Stimulated activated CD4-positive, alpha-beta T cell treated with anti-CD3 and anti-CD28 coated beads, Interleukin-4, amount 100 ng/mL, for 4 hours (primary cell): ENCODE measurements around the gene ABLIM1.
A peak's percentile ranks its signal among the peaks of the same experiment; 100 is the strongest.

ENCODE experiments used
- DNase-seq, 2 experiments: peaks; one replicate each; pipeline ENCODE4 v3.0.0-alpha.2; 2020

The ABLIM1 gene

DNA sequence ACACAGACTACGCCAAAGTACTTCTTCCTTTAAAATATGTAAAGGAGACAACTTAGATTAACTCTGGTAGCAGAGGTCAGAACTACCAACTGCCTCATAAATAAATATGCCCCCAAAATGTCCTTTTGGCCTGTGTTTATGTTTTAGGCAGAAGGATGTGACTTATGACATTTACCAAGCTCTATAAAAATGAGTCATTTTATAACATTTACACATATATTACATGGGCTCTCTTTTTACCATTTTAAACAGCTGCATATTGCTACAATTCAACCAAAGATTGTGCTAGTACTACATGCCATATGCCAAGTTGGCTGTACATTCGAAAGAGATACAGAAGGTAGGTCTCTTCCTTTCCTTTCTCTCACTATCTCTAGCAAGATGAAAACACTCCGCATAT, 12.4 kb downstream of the ABLIM1 start:
- DNase-seq, result no peak

DNA sequence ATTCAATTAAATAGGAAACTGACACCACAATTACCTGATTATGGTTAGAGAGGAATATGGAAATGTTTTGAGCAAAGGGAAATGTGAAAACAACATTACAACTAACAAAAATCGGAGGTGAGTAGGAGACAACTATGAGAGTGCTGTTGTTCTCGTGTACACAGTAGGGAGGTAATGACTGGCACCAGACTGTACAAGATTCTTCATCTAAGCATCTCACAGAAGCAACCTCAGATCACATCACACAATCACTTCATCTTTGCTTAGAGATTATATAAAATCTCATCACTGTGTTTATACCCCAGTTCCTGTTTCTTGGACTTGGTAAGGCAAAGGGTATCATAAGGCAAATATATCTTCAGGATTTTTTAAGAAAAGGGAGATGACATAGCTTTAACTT, 14.9 kb downstream of the ABLIM1 start:
- no peak for DNase-seq

DNA sequence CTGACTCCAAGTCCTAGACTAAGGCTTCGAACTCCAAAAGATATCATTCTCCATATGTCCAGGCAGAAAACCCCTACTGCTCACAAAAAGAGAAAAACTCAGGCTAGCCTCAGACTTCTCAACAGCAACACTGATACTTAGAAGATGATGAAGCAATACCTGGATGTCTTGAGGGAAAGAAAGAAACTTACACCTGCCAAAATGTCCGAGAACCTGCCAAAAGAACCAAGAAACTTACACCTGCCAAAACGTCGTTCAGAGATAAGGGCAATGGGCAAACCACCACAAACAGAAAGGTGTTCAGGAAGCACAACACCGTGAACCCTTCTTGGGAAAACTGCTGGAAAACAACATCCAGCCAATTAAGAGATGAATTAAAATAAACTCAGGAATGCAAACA, 15.3 kb downstream of the ABLIM1 start:
- DNase-seq, result no peak

DNA sequence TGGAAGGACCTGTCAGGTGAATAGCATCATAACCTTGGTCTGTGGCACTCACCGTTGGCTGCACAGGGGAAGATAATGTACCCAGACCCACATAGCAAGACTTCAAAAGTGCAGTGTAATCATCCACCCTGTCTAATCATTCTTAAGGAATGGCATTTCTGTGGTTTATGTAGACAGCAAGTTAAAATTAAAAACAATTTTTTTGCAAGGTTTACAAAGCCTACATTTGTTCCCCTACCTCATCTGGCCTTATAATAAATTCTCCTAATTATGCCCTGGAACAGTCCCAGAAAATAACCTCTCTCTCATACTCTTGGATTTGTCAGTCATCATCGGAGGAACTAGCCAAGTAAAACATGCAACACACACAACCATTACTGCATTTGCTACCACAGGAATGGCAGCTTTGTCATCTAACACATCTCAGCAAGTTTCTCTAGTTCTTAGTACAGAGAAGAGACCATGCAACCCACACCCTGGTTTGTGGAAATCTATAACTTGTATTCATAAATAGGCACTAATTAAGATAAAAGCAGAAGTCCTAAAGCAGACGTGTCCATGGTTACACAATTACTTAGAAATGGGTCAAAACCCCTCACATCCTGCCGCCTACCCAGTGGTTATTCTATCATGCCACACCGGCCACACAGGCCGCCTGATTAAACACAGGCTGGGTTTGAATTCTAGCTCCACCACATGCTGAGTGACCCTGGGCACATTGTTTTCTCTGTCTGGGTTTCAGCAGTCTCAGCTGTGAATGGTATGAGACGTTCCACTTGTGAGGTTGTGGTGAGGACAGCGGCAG, 19.1 kb downstream of the ABLIM1 start:
- DNase-seq, result no peak

DNA sequence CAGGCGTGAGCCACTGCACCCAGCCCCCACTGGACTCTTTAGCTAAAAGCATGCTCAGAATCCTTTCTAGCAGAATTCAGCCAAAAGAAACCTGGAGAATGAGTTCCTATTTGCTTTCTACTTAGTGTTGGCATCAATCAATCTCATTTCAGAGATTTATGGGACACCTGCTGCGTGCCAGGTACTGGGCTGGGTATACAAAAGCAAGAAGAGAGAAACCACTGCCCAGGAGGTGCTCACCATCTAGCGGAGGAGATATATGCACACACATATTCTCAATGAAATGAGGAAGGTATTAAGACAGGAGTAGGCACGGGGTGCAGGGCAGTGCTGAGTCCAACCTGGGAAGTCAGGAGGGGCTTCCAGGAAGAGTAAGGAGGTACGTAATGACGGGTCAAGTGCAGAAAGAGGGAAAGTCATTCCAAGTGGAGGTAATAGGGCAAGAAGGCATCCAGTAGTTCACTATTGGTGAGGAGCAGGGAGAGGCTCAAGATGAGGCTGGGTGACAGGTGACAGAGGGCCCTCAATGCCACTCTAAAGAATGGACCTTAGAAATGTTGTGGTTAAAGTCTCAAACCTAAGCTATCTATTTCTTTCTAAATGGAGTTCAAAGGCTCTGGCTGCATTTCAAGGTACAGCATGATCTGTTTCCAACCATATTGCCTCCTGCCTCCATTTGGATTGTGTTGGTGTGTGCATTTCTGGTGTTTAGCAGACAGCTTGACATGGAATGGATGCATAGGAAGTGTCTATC, 22.1 kb downstream of the ABLIM1 start:
- DNase-seq, result no peak

DNA sequence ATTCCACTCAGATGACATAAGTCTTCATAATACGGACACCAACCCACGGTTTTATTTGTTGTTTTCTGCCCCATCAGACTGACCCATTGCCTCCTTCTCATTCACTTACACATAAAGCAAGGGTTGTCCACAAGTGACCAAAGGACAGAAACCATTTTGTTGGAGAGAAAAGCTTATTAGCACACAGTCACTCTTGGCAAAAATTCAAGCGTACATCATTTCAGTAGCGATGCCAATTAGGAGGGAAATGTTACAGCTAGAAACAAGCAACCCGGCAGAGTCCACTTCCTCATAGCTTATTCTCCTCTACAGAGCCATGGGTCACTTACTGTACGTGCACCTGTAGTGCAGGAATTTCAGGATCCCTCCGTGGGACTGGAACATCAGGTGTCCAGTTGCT, 23.0 kb downstream of the ABLIM1 start:
- no peak for DNase-seq

DNA sequence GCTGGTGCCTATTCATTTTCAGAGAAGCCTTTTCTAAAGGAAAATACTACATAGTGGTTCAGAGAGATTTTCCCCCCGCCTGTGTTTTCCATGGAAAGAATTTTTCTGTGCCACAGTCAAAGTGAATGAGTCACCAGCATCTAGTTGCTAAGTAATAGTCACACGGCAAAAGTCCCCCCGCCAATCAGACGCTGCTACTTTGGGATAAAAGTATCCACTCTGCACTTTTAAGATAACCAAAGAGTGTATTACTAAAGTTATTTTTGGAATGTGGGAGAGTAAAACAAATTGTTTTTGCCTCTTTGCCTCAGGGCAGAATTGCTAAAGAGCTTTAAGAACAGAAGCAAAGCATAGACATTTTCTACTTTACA, 23.5 kb downstream of the ABLIM1 start:
- no peak for DNase-seq

DNA sequence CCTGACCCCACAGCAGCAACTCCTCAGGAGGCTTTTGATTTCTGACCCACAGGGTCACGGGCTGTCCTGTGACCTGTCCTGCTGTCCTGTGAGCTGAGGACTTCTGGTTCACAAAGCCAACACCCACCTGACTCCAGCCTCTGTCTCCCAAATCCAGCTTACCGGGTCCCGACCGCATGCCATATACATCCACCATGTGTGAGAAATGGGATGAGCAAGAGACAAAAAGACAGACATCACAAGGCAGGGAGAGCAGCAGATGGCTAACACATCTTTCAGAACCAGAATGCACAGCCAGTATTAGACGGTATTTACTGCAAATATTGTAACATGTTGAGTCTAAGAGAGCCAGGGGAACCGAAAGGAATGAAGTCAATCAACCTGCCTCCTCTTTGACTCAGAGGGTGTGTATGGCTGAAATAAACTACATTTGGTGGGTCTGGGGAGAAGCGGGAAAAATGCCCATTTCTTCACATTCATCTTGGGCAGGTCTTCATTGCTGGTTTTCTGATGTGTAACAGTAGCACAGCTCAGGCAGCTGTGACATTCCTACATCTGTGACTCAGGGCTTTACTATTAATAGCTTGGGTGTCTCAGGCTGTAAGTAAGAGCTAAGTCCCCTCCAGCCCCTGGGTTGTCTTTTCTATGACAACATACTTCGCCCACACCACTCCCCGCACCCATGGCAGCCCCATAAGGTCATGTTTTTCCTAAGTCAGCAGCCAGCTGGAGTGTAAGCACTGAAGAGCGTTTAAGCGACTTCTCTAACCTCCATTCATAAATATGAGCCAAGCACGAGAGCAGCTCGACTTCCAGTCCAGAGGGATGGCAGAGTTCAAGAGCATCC, 25.0 kb downstream of the ABLIM1 start:
- no peak for DNase-seq

DNA sequence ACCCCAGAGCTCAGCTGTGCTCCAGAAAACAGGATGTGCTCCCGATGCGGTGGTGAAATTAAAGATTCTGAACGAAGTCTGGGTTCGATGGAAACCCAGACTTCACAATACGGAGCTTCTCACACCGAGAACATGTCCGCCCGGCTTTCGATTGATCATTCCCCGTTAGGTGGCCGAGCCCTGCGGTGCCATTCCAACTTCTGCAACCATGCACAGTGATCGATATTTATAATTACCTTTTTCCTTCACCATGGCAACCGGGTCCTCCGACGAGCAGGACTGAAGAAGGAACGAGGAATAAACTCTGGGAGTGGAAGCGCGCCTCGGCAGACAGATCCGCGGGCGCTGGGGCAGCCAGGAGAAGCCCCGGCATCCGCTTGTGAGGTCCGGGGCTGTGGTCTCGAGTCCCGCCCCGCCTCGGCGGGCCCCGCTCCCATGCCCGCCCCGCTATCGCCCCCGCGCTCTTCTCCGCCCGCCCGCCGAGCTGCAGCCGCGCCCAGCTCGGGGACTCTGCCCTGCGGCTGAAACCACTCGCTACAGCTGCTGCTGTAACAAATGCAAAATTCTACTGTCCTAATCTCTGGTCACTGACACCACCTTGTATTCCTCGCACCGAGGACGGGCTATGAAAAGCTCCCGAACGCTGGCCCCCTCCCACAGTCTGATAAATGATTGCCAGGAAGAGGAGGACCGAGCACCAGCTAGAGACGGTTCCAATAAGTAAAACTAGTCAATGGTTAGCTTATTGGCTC, 26.2 kb downstream of the ABLIM1 start:
- peak; percentile 3 to 11 for DNase-seq

DNA sequence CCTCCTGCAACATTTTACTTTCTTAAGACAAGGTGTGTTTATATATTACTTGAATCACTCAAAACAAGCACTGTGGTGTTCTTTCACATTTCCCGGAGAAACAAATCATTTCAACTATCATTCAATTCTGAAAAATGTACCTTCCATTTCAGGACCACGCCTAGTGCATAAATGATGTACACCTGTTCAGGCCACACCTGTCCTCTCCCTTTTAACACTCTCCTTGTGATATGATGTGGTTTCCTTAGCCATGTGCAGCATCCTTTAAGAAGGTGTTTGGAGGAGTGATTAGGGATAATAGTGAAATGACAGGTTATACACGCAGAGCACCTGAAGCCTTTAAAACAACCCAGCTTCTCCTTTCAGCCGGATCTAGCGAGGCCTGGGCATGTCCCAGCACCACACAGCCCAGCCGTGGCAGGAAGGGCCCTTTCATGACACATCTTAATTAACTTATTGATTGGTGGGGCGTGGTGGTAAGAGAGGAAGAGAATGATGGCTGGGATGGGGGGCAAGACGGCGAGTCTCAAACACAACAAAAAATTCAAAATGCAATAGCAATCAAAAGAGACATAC, 26.9 kb downstream of the ABLIM1 start:
- no peak for DNase-seq

DNA sequence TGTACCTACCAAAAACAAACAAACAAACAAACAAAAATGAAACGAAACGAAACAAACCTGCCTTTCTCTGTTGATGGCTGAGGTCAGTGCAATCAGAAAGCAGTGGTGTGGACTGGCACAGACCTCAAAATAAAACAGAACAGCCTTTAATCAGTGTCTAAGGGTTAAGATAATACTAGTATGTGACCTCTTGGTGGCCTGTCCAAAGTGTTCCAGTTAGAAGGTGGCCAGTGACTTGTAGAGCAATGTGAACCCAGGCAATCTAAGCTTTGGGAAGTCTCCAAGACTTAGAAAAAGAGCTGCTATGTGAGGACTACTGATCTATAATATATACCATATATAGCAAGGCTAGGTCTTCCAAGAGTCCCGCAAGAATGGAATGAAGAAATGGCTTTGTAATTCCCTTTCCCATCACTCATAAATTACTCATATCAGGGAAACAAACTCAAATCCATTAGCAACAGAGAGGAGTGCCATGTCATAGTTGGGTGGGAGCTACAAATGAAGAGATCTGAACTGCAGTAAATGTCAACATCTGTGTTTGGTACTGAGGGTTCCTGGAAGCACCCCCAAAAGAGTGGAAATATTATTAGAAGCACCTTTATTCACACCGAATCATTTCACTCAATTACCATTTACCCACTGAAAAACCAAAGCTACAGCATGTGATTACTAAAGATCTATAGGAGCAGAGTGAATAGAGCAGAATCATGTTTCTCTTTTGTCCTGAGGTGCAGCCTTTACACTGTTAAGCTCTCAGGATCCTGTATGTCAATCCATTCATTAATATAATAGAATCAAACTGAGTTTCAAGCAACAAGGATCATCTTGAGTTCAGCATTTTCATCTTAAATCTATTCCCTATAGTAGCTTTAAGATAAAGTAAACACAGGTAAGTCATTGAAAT, 28.0 kb downstream of the ABLIM1 start:
- DNase-seq, result no peak

DNA sequence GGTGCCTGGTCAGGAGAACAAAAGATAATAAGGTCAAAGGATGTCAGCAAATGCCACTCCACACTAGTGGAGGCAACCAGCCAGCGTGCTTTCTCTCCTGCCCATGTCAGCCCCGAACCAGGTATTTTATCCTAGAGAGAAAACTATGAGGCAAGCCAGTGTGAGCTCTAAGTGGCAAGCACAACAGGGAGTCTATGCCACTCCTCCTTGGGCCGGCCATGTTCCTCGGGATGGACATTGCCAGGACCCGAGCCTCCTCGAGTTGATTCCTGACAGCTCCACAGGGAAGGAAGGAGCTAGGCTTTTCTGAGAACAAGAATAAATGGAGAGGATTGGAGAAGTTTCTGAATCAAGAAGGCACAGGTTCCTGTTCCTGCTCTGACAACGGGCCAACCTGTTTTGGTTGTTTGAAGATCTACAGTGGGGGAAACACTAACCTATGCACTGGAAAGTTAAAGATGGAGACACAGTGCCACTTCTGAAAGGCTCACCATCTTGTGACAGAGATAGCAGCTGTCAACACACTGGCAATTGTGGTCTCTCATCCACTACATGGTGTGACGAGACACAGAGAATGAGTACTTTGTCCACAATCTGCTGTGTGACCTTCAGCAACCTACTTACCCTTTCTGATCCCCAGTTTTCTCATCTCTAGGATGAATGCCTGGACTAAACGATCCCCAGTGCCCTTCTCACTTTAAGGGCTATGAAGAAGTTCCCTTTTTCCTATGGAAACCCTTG, 28.8 kb downstream of the ABLIM1 start:
- DNase-seq, result no peak

DNA sequence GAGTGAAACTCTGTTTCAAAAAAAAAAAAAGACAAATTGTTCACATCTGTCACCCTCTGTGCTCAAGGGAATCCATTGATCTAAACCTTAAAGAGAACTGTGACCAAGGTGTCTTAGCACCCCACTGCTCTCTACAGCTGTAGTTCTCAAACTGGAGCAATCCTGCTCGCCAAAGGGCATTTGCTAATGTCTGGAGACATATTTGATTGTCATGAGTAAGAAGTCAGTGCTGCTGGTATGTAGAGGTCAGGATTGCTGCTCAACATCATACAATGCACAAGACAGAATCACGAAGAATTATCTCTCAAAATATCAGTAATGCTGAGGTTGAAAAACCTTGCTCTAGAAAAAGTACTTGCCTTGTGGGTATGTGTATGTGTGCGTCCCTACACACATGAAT, 30.0 kb downstream of the ABLIM1 start:
- DNase-seq, result no peak

DNA sequence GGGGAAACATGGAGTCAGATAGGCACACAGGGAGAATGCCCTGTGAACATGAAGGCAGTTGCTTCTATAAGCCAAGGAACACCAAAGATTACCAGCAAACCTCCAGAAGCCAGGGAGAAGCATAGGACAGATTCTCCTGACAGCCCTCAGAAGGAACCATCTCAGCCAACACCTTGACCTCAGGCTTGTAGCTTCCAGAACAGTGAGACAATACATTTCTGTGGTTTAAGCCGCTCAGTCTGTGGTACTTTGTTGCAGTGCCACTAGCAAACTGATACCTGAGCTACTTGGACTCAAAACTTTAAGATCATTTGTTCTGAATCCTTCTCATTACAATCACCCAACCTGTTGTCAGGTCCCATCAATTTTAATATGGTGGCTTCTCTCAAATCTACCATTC, 31.2 kb downstream of the ABLIM1 start:
- no peak for DNase-seq

DNA sequence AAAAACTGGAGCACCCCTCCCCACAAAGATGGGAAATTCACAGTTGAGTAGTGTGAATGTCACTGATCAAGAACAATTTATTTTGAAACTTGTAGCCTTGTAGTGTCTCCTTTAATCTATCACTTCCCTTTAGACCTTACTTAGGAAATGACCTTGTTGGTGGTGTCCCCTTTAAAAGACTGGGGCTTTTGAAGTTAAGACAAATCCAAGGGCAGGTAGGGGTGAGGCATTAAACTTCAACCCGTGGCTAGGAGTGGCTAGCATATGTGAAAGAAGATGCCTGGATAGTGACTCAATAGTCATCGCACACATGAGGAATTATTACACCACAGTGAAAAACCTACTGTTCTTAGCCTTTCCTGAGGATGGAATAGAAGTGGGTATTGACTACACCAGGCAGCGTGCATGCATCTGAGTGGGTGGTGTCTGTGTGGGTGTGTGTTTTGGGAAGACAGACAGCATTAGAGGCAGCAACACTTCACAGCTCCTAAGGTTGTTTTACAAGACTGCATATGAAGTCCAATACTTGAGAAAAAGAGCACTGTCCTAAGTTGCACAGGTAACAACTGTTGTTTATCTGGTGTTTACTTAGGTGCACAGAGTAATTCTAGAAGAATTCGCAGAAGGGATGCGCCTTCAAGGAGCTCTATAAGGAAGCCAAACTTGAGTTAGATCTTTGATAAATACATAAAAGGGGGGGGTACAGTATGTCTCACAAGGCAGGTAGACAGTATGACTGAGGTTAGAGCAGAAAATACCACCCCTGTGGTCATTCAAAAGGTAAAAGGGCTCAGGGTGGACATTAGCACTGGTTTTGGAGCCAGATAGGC, 32.9 kb downstream of the ABLIM1 start:
- no peak for DNase-seq

DNA sequence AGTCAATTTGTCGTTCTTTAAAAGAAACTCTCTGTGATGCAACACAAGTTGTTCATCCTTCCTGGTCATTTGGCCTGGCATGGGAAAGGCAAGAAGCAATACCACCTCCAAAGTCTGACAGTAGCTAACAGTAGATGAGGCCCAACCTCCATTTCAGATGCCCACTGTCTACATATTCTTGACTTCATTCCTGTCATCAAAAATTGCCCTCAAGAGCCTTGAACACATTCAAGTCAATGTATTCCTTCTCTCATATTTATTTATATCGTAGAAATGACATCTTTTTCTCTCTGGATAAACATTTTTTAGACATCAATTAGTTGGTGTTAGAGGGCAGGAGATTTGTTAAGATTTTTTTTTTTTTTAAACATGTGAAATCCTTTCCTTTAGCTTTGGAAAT, 33.7 kb downstream of the ABLIM1 start:
- DNase-seq, result no peak

DNA sequence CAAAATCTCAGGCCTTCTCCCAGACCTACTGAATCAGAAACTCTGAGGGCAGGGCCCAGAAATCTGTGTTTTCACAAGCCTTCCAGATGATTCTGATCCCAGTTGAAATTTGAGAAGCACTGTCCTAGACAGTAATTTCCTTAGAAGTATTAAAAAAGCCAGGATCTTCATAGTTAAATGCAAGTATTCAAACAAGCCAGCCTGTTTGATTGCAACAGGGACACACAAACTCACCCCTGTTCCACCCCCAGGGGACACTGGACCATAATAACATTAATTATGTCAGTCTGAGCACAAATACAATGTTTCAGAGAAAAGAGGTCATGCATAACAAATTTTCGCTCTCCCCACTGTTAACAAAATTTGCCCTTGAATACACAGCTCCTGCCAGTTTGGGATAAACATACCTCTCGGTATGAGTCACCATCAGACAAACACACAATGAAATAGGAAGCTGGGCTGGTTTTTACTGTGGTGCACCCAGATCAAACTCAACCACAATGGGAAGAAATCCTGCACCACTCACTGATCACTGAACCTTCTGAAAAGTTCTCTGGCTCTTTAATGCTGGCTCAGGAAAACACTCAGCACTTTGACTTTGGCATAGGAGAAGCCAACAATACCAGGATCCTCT, 34.3 kb downstream of the ABLIM1 start:
- no peak for DNase-seq

DNA sequence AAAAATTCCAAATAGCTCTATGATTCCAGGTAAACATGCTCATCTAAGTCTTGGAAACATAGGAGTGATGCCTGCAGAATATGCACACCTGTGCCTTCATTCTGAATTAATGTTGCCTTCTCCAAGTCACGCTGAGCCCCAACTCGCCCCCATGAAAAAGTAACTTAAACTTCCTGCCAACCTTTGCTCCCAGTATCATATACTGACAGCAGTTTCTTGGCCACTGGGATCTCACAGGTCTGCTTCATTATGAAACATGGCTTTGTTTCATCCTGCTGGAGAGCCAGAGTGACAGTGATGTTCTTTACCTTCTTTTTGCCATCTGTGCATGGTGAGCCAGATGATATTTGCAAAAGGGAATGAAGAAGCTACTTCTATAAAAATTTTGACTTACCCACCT, 34.9 kb downstream of the ABLIM1 start:
- no peak for DNase-seq

DNA sequence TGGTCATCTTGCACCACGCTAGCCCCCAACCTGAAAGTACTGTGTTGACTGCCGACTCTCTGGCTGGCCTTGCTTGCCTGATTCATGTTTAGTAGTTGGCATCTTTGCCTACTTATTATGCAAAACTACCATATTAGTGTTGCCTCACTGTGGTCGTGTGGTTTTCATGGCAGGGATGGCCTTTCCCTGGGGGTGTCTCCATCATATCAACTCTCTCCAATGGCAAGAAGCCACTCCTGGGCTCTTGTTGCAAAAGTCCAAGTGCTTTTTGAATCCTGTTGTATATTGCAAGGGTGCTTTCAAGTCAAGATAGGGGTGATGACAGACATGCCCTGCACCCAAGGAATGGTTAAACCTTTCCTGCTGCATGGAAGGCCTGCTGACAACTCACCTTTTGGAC, 39.4 kb downstream of the ABLIM1 start:
- no peak for DNase-seq
